ENCODE measurements around the gene BCKDHB. TPM values are rescaled to one million over a fixed set of nuclear protein-coding genes. Genes with fewer than 3 reads are reported as not detected.
"Not testable (repeated sequence)": the region's sequence is repeated elsewhere in the genome, so short reads cannot be mapped to it uniquely, and the experiment has no call there.

BCKDHB gene
- total RNA-seq, 3 donors from 2014 or later = 19.0 to 33.7 (median 23.4) TPM

DNA sequence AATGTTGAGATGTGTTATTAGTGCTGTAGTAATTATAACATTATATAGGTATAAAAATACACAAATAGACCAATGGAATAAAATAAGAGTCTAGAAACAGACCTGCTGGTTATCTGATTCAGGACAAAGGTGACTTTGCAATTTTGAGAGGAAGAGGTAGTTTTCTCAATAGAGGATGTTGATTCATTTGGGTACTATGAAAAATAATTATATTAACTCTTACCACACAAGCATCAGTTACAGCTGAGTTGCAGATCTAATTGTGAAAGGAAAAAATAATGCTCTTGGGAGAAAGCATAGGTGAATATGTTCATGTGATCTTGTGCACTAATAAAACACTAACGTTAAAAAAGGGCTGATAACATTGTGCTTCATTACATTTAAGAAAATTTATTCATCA is 103.0 kb downstream of the BCKDHB start:
- Histone ChIP-seq H3K4me1 (no peaks in the 10 kb centered on the region), H3K36me3 (no peaks in the 10 kb centered on the region), H3K27me3 (no peaks in the 10 kb centered on the region), H3K9me3 (no peaks in the 10 kb centered on the region), H3K27ac (no peak overlapping the region), H3K4me3 (no peak overlapping the region)
- TF ChIP-seq POLR2AphosphoS5 (IDR thresholded peaks at IDR 0.05) (no peak), POLR2A (IDR thresholded peaks at IDR 0.05) (no peak)
- TF ChIP-seq, protein P1, sequence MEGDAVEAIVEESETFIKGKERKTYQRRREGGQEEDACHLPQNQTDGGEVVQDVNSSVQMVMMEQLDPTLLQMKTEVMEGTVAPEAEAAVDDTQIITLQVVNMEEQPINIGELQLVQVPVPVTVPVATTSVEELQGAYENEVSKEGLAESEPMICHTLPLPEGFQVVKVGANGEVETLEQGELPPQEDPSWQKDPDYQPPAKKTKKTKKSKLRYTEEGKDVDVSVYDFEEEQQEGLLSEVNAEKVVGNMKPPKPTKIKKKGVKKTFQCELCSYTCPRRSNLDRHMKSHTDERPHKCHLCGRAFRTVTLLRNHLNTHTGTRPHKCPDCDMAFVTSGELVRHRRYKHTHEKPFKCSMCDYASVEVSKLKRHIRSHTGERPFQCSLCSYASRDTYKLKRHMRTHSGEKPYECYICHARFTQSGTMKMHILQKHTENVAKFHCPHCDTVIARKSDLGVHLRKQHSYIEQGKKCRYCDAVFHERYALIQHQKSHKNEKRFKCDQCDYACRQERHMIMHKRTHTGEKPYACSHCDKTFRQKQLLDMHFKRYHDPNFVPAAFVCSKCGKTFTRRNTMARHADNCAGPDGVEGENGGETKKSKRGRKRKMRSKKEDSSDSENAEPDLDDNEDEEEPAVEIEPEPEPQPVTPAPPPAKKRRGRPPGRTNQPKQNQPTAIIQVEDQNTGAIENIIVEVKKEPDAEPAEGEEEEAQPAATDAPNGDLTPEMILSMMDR (IDR thresholded peaks at IDR 0.05) = no peak
- intact Hi-C loops (cut with DNase I; ENCODE audit: low total_unique reads) = no loop called here
- no peak for DNase-seq (ENCODE audit: low spot score in 2 of 2)

GRCh38 chr6:80210618-80211017 is 104.1 kb downstream of the BCKDHB start:
- DNase-seq (ENCODE audit: low spot score in 2 of 2) = no peak
- Histone ChIP-seq H3K27ac (no peak overlapping the region), H3K36me3 (no peaks in the 10 kb centered on the region), H3K4me3 (no peak overlapping the region), H3K4me1 (no peaks in the 10 kb centered on the region), H3K9me3 (no peaks in the 10 kb centered on the region), H3K27me3 (no peaks in the 10 kb centered on the region)
- TF ChIP-seq, protein P1 (IDR thresholded peaks at IDR 0.05) = no peak
- TF ChIP-seq POLR2AphosphoS5 (IDR thresholded peaks at IDR 0.05) (peak in 1 of 3 donors; percentile 48), POLR2A (IDR thresholded peaks at IDR 0.05) (no peak)
- intact Hi-C loops (cut with DNase I; ENCODE audit: low total_unique reads) = no loop called here

- TF ChIP-seq POLR2AphosphoS5 (IDR thresholded peaks at IDR 0.05) (no peak), POLR2A (IDR thresholded peaks at IDR 0.05) (no peak)
- TF ChIP-seq, protein P1 (IDR thresholded peaks at IDR 0.05) = no peak
- Histone ChIP-seq H3K4me1 (no peaks in the 10 kb centered on the region), H3K27me3 (no peaks in the 10 kb centered on the region), H3K27ac (no peak overlapping the region), H3K9me3 (no peaks in the 10 kb centered on the region), H3K4me3 (no peak overlapping the region), H3K36me3 (no peaks in the 10 kb centered on the region)
- intact Hi-C loops (cut with DNase I; ENCODE audit: low total_unique reads) = no loop called here
- no peak for DNase-seq (ENCODE audit: low spot score in 2 of 2)
Observed at GRCh38 chr6:80211286-80211685, 104.8 kb downstream of the BCKDHB start.

GRCh38 chr6:80211890-80212289 is 105.4 kb downstream of the BCKDHB start:
- DNase-seq (ENCODE audit: low spot score in 2 of 2); H3K27ac ChIP-seq; H3K36me3 ChIP-seq; H3K9me3 ChIP-seq; H3K4me3 ChIP-seq; H3K4me1 ChIP-seq; intact Hi-C loops (cut with DNase I; ENCODE audit: low total_unique reads); H3K27me3 ChIP-seq: not testable (repeated sequence)

GRCh38 chr6:80214436-80215022 is 108.1 kb downstream of the BCKDHB start:
- DNase-seq (ENCODE audit: low spot score in 2 of 2) = no peak
- H3K27ac ChIP-seq = no peak overlapping the region
- no peak overlapping the region for H3K4me3 ChIP-seq
- H3K36me3 ChIP-seq = no peaks in the 10 kb centered on the region
- intact Hi-C loops (cut with DNase I; ENCODE audit: low total_unique reads) = no loop called here
- no peaks in the 10 kb centered on the region for H3K4me1 ChIP-seq
- no peaks in the 10 kb centered on the region for H3K27me3 ChIP-seq
- TF ChIP-seq POLR2AphosphoS5 (IDR thresholded peaks at IDR 0.05) = no peak
- no peak for TF ChIP-seq POLR2A (IDR thresholded peaks at IDR 0.05)
- TF ChIP-seq, protein P1 (IDR thresholded peaks at IDR 0.05) = peak in 2 of 3 donors; percentile 60 to 71
- no peaks in the 10 kb centered on the region for H3K9me3 ChIP-seq

GRCh38 chr6:80215063-80215462 is 108.6 kb downstream of the BCKDHB start:
- TF ChIP-seq POLR2A (IDR thresholded peaks at IDR 0.05) = no peak
- no peak for TF ChIP-seq POLR2AphosphoS5 (IDR thresholded peaks at IDR 0.05)
- TF ChIP-seq, protein P1 (IDR thresholded peaks at IDR 0.05) = no peak
- no peaks in the 10 kb centered on the region for H3K27me3 ChIP-seq
- no peak for DNase-seq (ENCODE audit: low spot score in 2 of 2)
- H3K4me3 ChIP-seq = no peak overlapping the region
- no peaks in the 10 kb centered on the region for H3K4me1 ChIP-seq
- no peaks in the 10 kb centered on the region for H3K36me3 ChIP-seq
- no peak overlapping the region for H3K27ac ChIP-seq
- no peaks in the 10 kb centered on the region for H3K9me3 ChIP-seq
- intact Hi-C loops (cut with DNase I; ENCODE audit: low total_unique reads) = no loop called here
